Hepatocyte (in vitro differentiated cells): Measurements from ENCODE around the gene USP36.

Experiments
- CTCF ChIP-seq: fragments of 200-600 bp; sonication (generic); IDR thresholded peaks from 2 replicates; pipeline ENCODE4 v1.5.1; 2016; ENCODE audit warnings: antibody characterized with exemption, mild to moderate bottlenecking; ENCODE audit not compliant: poor library complexity
- EZH2phosphoT487 ChIP-seq: fragments of 200-600 bp; sonication (generic); IDR thresholded peaks from one replicate; pipeline ENCODE4 v1.6.1; 2018; ENCODE audit warnings: antibody characterized with exemption, mild to moderate bottlenecking, low read depth, moderate library complexity; ENCODE audit not compliant: unreplicated experiment, severe bottlenecking

- TF ChIP-seq CTCF (no peak), EZH2phosphoT487 (no peak)
Measured at GRCh38 chr17:78779850-78780249, 60.8 kb downstream of the USP36 start.
